HK-2 (cell line): Measurements from ENCODE around the gene SPATA6L.

Experiments
- DNase-seq: peaks from one replicate; pipeline ENCODE4 v3.0.0-alpha.2; 2018; ENCODE audit not compliant: unreplicated experiment

The SPATA6L gene

DNA sequence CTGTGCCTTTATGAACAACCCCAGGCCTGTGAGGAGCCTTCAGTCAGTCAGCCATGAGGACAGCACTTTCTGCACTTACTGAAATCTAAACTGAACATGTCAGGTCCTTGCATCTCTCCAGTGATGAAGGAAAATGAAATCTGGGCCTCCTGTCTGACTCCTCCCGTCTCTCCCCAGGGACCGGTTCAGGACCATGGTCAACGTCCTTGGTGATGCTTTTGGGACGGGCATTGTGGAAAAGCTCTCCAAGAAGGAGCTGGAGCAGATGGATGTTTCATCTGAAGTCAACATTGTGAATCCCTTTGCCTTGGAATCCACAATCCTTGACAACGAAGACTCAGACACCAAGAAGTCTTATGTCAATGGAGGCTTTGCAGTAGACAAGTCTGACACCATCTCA, 81.1 kb downstream of the SPATA6L start:
- no peak for DNase-seq

- no peak for DNase-seq
Observed at GRCh38 chr9:4584636-4585035, 81.6 kb downstream of the SPATA6L start.

GRCh38 chr9:4583001-4583400, 83.3 kb downstream of the SPATA6L start:
- no peak for DNase-seq

DNA sequence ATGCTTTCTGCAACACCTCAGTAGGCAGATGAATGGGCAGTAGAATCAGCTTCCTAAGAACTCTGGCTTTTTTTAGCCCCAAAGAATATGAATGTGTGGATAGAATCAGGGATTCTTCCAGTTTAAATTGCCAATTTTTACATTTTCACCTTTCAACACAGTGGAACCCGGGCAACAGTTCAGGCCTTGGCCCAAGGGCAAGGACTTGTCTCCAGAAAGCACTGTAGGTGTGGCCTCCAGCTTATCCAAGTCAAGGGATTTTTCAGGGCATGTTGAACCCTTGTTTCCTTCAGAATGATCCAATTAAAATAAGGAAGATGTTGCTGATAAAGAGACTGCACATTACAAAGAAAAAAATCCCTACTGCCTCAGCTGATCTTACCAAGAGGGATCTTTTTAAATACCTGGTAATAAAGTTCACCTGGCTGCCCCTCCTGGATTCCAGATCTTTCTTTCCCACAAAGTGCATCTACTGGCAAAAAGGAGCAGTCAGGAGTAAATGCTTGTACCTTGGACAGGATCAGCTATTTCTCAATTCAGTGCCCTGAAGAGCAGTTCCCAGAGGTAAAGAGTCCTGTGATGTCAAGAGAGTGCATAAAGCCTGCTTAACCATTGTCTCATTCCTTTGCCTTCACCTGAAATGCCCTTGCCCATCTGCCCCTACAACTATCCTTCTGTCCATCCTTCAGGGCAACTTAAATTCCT, 84.3 kb downstream of the SPATA6L start:
- DNase-seq, result no peak

DNA sequence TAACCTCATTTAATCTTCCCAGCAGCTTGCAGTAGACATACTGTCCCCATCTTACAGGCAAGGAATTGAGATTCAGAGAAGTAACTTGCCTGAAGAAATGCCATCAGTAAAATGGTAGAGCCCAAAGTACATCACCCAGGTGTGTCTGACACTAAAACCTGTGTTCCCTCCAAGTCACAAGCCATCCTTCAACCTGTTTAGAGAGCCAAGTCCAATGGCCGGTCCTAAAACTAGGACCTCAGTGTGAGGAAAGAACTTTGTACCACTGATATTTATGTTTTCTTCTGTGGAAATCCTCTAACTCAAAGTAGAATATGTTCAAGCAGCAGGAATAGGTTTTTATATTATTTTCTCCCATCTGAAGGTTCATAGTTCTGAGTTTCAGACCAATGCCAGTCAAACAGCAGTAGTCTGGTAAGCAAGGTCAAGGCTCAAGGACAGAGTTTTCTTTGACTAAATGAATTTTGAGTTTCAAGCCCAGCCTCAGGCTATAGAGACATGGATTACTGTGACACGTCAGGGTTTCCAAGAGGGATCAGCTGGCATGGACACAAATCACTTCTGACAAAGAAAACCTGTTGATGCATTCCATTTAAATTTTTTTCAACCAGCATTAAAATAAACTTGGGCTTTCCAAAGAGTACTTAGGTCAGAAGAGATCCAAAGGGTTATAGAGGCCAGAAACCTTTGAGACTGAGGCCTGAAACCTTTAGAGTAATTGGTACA, 85.1 kb downstream of the SPATA6L start:
- DNase-seq, result no peak

- DNase-seq, result no peak
Observed at GRCh38 chr9:4579001-4579400, 87.3 kb downstream of the SPATA6L start.

DNA sequence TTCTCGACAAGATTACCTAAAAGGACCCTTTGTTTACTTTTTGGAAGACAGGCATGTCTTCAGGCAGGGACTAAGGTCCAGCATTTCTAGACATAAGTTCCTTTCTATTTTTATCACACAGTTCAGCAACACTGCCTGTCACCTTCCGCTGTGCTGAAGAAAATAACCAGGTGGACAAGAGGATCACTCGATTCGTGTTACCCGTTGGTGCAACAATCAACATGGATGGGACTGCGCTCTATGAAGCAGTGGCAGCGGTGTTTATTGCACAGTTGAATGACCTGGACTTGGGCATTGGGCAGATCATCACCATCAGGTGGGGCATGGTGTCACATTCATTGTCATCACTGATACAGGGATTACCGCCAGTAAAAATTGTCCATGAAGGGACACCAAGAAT, 89.8 kb downstream of the SPATA6L start:
- no peak for DNase-seq

- DNase-seq, result no peak
Observed at GRCh38 chr9:4575997-4576396, 90.3 kb downstream of the SPATA6L start.

DNA sequence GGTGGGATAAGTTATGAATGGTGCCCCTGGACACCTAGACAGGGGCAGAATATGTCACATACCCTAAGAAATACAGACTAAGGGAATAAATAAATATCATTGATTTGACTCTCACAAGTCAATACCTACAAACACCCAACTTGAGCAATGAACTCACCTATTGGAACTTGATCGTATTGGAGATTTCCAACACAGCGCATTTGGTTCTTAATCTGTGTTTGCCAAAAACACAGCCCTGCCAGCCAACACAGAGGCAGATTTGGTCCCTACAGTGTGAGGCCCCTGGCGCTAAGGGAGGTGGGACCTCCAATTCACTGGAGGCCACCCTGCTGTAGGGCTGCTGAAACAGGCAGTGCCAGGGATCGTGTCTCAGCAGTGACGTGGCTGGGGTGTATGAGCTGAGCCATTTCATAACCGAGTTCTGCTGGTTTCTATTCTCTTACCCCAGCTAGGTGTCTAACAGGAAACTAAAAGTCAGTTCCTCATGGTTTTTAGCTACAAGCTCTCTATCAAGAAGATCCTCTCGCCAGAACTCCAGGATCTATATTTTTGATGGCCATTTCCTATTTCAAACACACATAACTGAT, 91.5 kb downstream of the SPATA6L start:
- no peak for DNase-seq

DNA sequence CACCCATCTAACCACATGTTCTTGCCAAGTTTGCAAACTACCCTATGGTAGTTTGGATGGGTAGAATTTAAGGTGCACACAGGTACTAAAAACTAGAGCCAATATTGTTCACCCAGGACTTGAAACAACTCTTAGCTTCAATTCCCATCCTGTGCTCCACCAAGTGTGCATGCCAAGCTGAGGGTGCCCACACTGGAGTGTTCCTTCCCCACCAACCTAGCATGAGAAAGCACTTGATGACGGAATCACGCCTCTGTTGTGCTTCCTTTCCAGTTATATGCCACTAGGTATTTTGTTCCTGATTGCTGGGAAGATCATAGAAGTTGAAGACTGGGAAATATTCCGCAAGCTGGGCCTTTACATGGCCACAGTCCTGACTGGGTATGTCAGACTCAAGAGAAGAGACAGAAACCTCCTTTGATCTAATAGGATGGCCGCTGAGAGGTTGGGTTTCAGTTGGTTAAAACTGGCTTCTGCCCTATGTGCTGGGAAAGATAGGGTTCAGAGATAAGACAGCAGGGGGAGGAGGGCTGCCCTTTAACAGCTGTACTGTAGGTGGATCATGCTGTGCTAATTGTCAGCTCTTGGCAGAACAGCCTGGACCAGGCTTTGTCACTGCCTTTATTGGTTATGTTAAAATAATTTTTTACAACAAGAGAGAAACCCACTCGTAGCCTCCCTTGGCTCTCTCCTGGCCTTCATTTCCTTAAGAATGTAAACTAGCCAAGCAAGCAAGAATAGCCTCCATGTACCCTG, 92.5 kb downstream of the SPATA6L start:
- no peak for DNase-seq

DNA sequence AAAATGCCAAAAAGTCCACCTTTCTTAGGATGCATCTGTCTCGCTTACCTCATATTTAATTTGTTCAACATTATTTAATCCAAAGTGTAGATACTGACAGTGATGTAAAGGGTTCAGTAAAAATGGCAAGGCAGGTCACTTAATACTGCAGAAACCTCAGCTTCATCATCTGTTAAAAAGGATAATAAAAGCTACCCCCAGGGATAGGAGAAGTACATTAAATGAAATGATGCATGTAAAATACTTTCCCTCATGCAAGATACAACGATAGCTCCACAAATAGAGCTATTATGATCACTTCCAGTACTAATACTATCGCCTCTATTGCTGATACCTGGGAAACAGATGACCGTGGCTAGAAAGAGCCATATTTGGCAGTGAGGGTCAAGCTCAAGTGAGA, 93.1 kb downstream of the SPATA6L start:
- no peak for DNase-seq

GRCh38 chr9:4572184-4572826, 94.0 kb downstream of the SPATA6L start:
- no peak for DNase-seq

GRCh38 chr9:4569101-4569500, 97.2 kb downstream of the SPATA6L start:
- no peak for DNase-seq

DNA sequence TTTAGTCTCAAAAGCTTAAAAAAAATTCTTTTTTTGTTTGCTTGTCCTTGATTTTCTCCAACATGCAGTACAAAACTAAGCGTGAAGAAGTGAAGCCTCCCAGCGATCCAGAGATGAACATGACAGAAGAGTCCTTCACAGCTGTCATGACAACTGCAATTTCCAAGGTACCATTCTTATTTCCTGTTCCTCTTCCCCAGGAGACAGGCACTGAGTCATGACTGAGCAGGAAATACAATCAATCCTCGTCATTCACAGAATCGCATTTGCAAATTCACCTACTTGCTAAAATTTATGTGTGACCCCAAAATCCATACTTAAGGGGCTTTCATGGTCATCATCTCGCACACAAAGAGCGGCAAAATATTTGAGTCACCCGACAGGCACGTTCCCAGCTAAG, 98.7 kb downstream of the SPATA6L start:
- DNase-seq, result no peak

DNA sequence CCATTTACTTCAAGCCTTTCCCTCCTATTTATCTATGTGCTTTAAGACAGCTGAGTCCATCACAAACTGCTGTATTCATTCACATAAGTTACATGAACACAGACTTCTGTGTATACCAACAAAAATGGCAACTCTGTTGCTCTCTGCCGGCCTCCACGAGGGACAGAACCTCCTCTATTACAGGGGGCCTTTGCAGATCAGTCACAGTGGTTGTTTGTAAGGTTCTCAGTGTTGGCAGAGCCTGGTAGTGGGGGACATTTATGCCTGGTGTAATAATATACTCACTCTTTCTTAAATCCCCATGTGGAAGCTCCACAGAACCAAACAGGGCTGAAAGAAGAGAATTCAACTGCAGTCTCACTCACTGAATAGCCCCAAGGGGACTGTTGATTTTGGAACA, 99.5 kb downstream of the SPATA6L start:
- DNase-seq, result no peak

- DNase-seq, result no peak
Observed at GRCh38 chr9:4563105-4563504, 103.2 kb downstream of the SPATA6L start.

- DNase-seq, result no peak
Observed at GRCh38 chr9:4559261-4560182, 106.8 kb downstream of the SPATA6L start.

GRCh38 chr9:4558371-4558998, 107.8 kb downstream of the SPATA6L start:
- no peak for DNase-seq

DNA sequence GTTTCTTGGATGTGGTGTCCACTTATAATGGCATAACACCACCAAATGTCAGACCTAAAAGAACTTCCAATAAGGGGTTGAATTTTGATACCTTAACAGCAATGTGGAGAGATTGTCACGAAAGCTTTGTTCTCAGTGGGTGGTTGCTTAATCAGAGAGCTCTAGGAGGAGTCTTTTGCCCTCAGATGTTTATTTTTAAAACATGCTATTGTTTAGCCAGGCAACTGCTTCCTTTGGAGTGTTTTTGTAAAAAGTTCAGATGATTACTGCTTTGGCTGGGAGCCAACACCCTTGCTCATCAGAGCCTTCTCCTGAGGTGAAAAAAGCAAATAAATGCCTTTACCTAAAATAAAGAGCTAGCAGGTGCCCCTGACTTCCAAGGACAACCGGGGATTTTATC, 111.0 kb downstream of the SPATA6L start:
- DNase-seq, result no peak

DNA sequence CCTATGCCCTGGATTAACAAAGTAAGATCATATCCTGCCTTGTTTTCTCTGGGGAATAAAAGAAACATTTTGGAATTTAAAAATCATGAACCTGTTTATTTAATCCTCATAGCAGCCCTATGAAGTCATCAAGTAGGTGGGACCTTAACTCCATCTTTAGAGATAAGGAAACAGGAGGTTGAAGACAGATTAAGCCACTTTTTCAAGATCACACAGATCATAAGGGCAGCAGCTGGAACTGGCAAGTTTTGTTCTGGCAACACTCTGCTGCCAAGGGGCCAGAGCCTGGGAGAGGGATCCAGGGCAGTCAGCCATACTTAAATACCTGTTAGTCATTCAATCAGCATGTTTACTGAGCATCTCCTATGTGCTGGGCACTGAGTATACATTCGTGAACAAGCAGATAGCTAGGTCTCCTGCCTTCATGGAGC, 112.3 kb downstream of the SPATA6L start:
- no peak for DNase-seq
